ES-I3 (cell line): Measurements from ENCODE around the gene NDUFB4.

Experiments used
- H3K36me3 ChIP-seq: 2 replicates; pipeline ENCODE4 v1.6.1; 2013; ENCODE audit warnings: mild to moderate bottlenecking, low read length, control low read depth, moderate library complexity; ENCODE audit not compliant: insufficient read depth
- H3K4me1 ChIP-seq: 2 replicates; pipeline ENCODE4 v1.6.1; 2013; ENCODE audit warnings: mild to moderate bottlenecking, control low read depth, low read length; ENCODE audit not compliant: insufficient read depth
- H3K9ac ChIP-seq: 2 replicates; pipeline ENCODE4 v1.6.1; 2013; ENCODE audit warnings: low read depth, mild to moderate bottlenecking, low read length, moderate library complexity
- H3K9me3 ChIP-seq: 2 replicates; pipeline ENCODE4 v1.6.1; 2013; ENCODE audit warnings: mild to moderate bottlenecking, low read length, moderate library complexity; ENCODE audit not compliant: control insufficient read depth, insufficient read depth

Gene NDUFB4

DNA sequence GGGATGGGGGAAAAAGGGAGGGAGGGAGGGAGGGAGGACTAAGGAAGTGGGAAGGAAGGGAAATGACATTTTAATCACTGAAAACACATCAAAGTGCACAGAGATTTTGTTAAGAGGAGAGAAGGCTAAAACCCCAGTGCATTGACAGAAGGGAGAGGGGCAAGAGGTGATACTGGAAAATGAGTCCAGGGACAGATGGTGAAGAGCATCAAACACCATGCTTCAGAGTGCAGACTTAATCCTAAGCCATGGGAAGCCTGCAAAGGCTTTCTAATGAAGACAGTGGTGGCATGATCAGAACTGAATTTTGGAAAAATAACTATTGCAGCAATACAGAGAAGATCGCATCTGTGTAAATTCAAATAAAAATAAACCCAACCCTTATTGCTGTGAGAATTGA is 44.1 kb downstream of the NDUFB4 start:
- no peaks in the 10 kb centered on the region for H3K4me1 ChIP-seq
- no peak overlapping the region for H3K9ac ChIP-seq
- H3K9me3 ChIP-seq, result 0 out of 2 replicates have a peak, but pooled peaks cover 3% of the 10 kb centered on the region
- H3K36me3 ChIP-seq, result no peaks in the 10 kb centered on the region

DNA sequence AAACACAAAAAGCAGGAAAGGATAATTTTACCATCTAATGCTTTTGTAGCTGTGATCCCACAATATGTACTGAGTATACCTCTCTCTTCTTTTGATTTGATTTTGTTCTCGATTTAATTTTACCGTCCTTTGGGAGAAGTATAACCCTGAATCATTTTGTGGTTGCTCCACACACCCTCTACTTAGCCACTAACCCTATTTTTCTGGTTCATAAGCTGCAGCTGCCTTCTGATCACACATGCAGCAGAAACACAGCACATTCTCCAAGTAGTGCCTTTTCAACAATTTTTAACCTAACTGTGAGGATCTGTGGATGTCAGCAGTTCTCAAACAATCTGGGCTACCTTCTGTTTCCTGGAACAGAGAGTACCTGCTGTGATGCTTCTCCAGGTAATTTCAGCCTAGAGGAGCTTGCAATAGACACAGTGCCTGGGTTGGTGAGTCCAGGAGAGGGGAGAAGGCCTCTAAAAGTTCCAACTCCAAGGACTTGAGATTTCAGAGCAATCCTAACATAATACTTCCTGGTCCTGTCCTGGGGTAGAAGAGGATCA is 45.6 kb downstream of the NDUFB4 start:
- no peak overlapping the region for H3K9ac ChIP-seq
- H3K9me3 ChIP-seq, result 0 out of 2 replicates have a peak, but pooled peaks cover 3% of the 10 kb centered on the region
- no peaks in the 10 kb centered on the region for H3K4me1 ChIP-seq

DNA sequence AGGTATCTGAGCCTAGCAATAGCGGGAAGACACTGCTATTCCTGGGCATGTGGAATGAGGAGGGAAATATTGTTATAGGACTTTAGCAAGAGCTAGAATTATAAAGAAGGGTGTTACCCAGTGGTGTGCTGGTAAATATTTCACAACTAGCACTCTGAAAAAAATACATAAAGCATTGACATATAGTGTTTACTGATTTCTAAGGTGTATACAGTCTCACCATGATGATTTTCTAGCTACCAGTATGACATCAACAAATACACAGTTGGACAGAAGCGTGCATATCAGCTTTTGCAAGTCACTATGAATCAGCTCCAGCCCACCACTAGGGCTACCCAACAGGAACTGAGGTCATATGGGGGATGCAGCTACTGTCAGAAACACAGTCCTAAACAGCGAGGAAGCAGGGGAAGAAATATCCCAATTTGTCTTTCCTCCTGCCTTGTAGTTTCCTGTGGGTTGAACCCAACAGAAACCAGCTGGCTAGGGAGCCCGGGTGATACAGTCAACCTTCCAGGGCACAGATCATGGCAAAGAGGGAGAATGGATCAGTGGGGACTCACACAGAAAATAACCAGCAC is 46.3 kb downstream of the NDUFB4 start:
- Histone ChIP-seq H3K4me1 (no peaks in the 10 kb centered on the region), H3K9ac (no peak overlapping the region), H3K9me3 (0 out of 2 replicates have a peak, but pooled peaks cover 3% of the 10 kb centered on the region), H3K36me3 (no peaks in the 10 kb centered on the region)

More for the DNA sequence above, 45.6 kb downstream of the NDUFB4 start:
- H3K36me3 ChIP-seq, result no peaks in the 10 kb centered on the region

DNA sequence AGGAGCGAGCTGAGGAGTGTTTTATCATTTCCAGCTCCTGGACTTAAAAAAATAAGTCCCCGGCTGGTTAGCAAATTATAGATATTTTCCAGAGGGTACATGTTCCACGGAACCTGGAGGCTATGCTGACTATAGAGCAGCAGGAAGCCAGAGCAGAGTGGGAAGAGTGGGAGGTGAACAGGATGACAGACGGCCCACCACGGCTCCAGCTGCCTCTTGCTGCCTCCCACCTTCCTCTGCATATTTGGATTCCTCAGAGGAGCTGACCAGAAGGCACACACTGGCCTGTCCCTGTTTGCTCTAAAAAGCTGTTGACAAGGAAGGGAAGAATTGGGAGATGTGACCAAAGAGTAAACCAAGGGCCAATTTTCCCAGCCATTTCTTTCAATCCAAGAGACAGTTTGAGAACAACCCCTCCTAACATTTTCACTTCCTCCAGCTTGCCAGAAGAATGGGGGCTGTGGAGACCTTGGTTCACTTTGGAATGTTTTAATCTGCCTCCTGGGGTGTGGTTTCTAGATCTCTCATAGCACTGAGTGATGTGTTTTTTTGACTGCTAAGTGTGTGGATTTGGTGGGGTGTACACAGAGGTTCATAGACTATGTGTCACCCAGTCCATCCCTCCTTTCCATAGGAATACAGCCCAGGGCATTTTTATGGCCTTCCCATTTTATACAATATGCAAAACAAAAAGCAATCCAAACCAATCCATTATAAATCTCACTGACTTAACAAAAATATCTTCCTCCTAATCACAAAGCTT is 49.1 kb downstream of the NDUFB4 start:
- Histone ChIP-seq H3K9me3 (no peaks in the 10 kb centered on the region), H3K9ac (no peak overlapping the region), H3K4me1 (no peaks in the 10 kb centered on the region), H3K36me3 (no peaks in the 10 kb centered on the region)

DNA sequence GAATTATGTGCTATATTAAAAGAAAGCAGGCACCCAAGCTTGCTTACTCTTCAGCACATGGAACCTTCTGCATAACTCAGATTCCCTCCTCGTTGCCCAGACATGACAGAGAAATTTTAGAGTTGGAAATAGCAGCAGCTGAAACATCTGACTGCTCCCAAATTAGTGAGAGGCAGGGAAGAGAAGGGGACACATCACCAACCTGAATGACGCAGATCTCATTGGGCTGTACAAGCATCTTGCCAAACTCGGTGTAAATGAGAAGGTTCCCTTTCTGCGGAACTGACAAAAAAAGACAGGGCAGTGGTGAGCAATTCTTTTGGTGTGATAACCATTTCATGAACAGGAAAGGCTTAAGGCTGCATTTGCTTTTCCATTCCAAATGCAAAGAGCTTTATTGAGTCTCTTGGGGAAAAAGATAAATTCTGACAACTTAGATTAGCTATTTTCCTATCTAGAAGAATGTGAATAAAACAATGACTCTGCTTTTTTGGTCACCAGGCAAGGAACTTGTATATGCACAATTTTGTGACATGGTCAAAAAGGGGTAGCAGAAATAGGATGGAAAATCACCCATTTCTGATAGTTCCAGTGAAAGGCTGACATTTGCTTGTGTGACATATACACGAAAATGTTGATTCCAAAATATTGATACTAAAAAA is 50.8 kb downstream of the NDUFB4 start:
- Histone ChIP-seq H3K9ac (no peak overlapping the region), H3K4me1 (no peaks in the 10 kb centered on the region), H3K36me3 (no peaks in the 10 kb centered on the region), H3K9me3 (no peaks in the 10 kb centered on the region)

DNA sequence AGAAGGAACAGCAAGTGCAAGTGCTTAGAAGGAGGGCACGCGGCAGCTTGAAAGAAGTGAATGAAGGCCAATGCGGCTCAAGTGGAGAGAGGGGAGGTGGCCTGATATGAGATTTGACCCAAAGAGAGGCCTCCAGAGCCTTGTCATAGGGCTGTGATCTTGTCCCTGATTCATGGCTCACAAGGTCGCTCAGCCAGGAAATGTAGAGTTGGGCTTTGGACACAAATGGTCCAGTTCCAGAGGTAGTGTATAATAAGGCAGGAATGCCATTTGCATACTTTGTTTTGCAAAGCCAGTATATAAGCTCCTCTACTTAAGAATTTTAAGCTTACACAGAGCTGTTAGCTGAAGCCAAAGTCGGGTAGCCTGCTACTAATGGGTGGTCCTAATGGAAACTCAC is 52.2 kb downstream of the NDUFB4 start:
- no peaks in the 10 kb centered on the region for H3K4me1 ChIP-seq
- no peaks in the 10 kb centered on the region for H3K36me3 ChIP-seq
- H3K9me3 ChIP-seq, result no peaks in the 10 kb centered on the region
- H3K9ac ChIP-seq, result no peak overlapping the region

DNA sequence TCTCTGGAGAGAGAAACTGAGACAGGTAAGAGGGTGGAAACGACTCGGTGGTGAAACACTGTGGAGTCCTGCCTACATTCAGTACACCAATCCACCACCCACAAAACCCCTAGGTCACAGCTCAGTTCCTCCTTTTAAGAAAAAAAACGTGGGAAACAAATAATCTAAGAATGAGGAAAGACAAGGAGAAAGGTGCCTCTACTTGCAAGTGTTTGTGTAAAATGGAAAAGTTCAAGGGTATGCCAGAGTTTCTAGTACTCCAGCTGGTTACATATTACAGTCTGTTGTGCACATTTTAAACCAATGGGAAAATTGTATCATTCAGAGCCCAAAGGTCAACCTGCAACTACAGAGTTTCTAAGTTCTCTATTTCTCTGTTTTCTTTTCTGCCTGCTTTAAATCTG is 53.7 kb downstream of the NDUFB4 start:
- Histone ChIP-seq H3K9ac (no peak overlapping the region), H3K36me3 (no peaks in the 10 kb centered on the region), H3K9me3 (no peaks in the 10 kb centered on the region), H3K4me1 (no peaks in the 10 kb centered on the region)

DNA sequence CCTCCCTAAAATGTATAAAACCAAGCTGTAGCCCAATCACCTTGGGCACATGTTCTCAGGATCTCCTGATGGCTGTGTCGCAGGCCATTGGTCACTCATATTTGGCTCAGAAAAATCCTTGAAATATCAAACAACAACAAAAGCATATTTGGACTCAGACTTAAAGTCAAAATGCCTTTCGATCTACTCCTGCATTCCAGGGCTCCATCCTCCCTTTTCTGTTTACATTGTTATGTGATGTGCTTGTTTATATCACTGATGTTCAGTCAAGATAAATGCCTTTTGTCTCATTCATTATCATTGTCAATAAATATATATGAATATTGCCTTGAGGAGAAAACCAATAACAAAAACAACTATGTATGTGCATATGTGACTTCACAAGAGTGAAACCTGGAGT is 54.2 kb downstream of the NDUFB4 start:
- Histone ChIP-seq H3K9me3 (no peaks in the 10 kb centered on the region), H3K9ac (no peak overlapping the region), H3K36me3 (no peaks in the 10 kb centered on the region), H3K4me1 (no peaks in the 10 kb centered on the region)
